ENCODE measurements around the gene NXPE4. TPM values are rescaled to one million over a fixed set of nuclear protein-coding genes. Genes with fewer than 3 reads are reported as not detected.
"Not testable (repeated sequence)": the region's sequence is repeated elsewhere in the genome, so short reads cannot be mapped to it uniquely, and the experiment has no call there.

NXPE4 gene
- total RNA-seq, 1 experiment from 2014 or later: not detected

GRCh38 chr11:114612686-114613085 lies 17.1 kb upstream of the NXPE4 start:
- CTCF ChIA-PET: no interaction called here
- Mint-ChIP-seq H3K27me3 (ENCODE audit: insufficient read depth, unreplicated experiment) (no peaks in the 10 kb centered on the region), H3K9me3 (ENCODE audit: unreplicated experiment) (no peaks in the 10 kb centered on the region), H3K4me3 (ENCODE audit: unreplicated experiment) (no peak overlapping the region), H3K27ac (ENCODE audit: unreplicated experiment) (no peak overlapping the region), H3K36me3 (ENCODE audit: insufficient read depth, unreplicated experiment) (no peaks in the 10 kb centered on the region), H3K4me1 (ENCODE audit: low read depth, unreplicated experiment) (no peaks in the 10 kb centered on the region)
- Histone ChIP-seq H3K4me1 (no peaks in the 10 kb centered on the region), H3K27me3 (replicated peaks; ENCODE audit: control insufficient read depth, insufficient read depth, low read length) (no peaks in the 10 kb centered on the region), H3K9me3 (peaks cover 34% of the 10 kb centered on the region), H3K4me3 (ENCODE audit: low read depth, low read length) (no peak overlapping the region), H3K36me3 (ENCODE audit: control insufficient read depth, insufficient read depth, low read length) (no peaks in the 10 kb centered on the region)
- intact Hi-C loops (cut with micrococcal nuclease; ENCODE audit: unreplicated experiment): no loop called here
- TF ChIP-seq CTCF (IDR thresholded peaks at IDR 0.05; ENCODE audit: insufficient read depth in 1 of 2, low read depth in 1 of 2, low read length in 1 of 2, severe bottlenecking in 1 of 2, unreplicated experiment in 1 of 2): no peak
- POLR2A ChIA-PET: no interaction called here
- no peak for DNase-seq
- no TSS peak for BruUV-seq (replicated peaks)

- H3K4me3 Mint-ChIP-seq (ENCODE audit: unreplicated experiment); H3K27me3 ChIP-seq (replicated peaks; ENCODE audit: control insufficient read depth, insufficient read depth, low read length); H3K27ac Mint-ChIP-seq (ENCODE audit: unreplicated experiment); H3K4me3 ChIP-seq (ENCODE audit: low read depth, low read length); H3K4me1 Mint-ChIP-seq (ENCODE audit: low read depth, unreplicated experiment); DNase-seq; CTCF ChIA-PET; POLR2A ChIA-PET; H3K27me3 Mint-ChIP-seq (ENCODE audit: insufficient read depth, unreplicated experiment); H3K36me3 Mint-ChIP-seq (ENCODE audit: insufficient read depth, unreplicated experiment); BruUV-seq (replicated peaks); H3K9me3 Mint-ChIP-seq (ENCODE audit: unreplicated experiment); H3K36me3 ChIP-seq (ENCODE audit: control insufficient read depth, insufficient read depth, low read length); intact Hi-C loops (cut with micrococcal nuclease; ENCODE audit: unreplicated experiment); H3K4me1 ChIP-seq: not testable (repeated sequence)
- peaks cover 36% of the 10 kb centered on the region for H3K9me3 ChIP-seq
These were observed 16.6 kb upstream of the NXPE4 start for GRCh38 chr11:114612199-114612598.

GRCh38 chr11:114610984-114611944 lies 15.7 kb upstream of the NXPE4 start:
- Mint-ChIP-seq H3K27me3 (ENCODE audit: insufficient read depth, unreplicated experiment) (no peaks in the 10 kb centered on the region), H3K9me3 (ENCODE audit: unreplicated experiment) (no peaks in the 10 kb centered on the region), H3K4me3 (ENCODE audit: unreplicated experiment) (no peak overlapping the region), H3K36me3 (ENCODE audit: insufficient read depth, unreplicated experiment) (no peaks in the 10 kb centered on the region), H3K27ac (ENCODE audit: unreplicated experiment) (no peak overlapping the region), H3K4me1 (ENCODE audit: low read depth, unreplicated experiment) (no peaks in the 10 kb centered on the region)
- intact Hi-C loops (cut with micrococcal nuclease; ENCODE audit: unreplicated experiment): no loop called here
- DNase-seq: no peak
- Histone ChIP-seq H3K4me1 (no peaks in the 10 kb centered on the region), H3K9me3 (peaks cover 37% of the 10 kb centered on the region), H3K27me3 (replicated peaks; ENCODE audit: control insufficient read depth, insufficient read depth, low read length) (no peaks in the 10 kb centered on the region), H3K36me3 (ENCODE audit: control insufficient read depth, insufficient read depth, low read length) (no peaks in the 10 kb centered on the region), H3K4me3 (ENCODE audit: low read depth, low read length) (no peak overlapping the region)
- CTCF ChIA-PET: no interaction called here
- POLR2A ChIA-PET: no interaction called here
- no peak for TF ChIP-seq CTCF (IDR thresholded peaks at IDR 0.05; ENCODE audit: insufficient read depth in 1 of 2, low read depth in 1 of 2, low read length in 1 of 2, severe bottlenecking in 1 of 2, unreplicated experiment in 1 of 2)
- no TSS peak for BruUV-seq (replicated peaks)

Measured in Caco-2 (cell line).